Activated CD4-positive, alpha-beta memory T cell treated with anti-CD3 and anti-CD28 coated beads for 36 hours (primary cell): ENCODE data around the gene CPVL. TPM values are rescaled to one million over a fixed set of nuclear protein-coding genes. Genes with fewer than 3 reads are reported as not detected.

Experiments
- CTCF ChIA-PET: fragments of 350-600 bp; sonication (Branson Sonifier 250); formaldehyde crosslinking; loops from one replicate; lab custom pipeline; 2021; ENCODE audit warnings: antibody characterized with exemption, inconsistent platforms; lab: Charles Lee
- POLR2A ChIA-PET: fragments of 350-600 bp; sonication (Branson Sonifier 250); formaldehyde crosslinking; loops from one replicate; lab custom pipeline; 2021; ENCODE audit warnings: antibody characterized with exemption; lab: Charles Lee
- DNase-seq: peaks from one replicate; pipeline ENCODE4 v3.0.0-alpha.2; 2020
- H3K27ac Mint-ChIP-seq: one replicate; pipeline ENCODE4 v1.8.0; 2021; ENCODE audit warnings: mixed read lengths
- H3K27me3 Mint-ChIP-seq: one replicate; pipeline ENCODE4 v1.8.0; 2021; ENCODE audit warnings: mixed read lengths
- H3K36me3 Mint-ChIP-seq: one replicate; pipeline ENCODE4 v1.8.0; 2021; ENCODE audit warnings: mixed read lengths
- H3K4me1 Mint-ChIP-seq: one replicate; pipeline ENCODE4 v1.8.0; 2021; ENCODE audit warnings: low read depth, mixed read lengths
- H3K4me3 Mint-ChIP-seq: one replicate; pipeline ENCODE4 v1.8.0; 2021; ENCODE audit warnings: mild to moderate bottlenecking, mixed read lengths
- H3K9me3 Mint-ChIP-seq: one replicate; pipeline ENCODE4 v1.8.0; 2021; ENCODE audit warnings: mixed read lengths
- intact Hi-C: fragments of 100-400 bp; cut with micrococcal nuclease; formaldehyde crosslinking; loops from one replicate; pipeline ENCODE4 v1.15.1; 2023
- total RNA-seq, 2 experiments: library from RNA; stranded (reverse); gene quantifications; one replicate each; pipeline ENCODE4 v1.2.3, GENCODE V29; 2021

CPVL gene
- total RNA-seq, 2 experiments from 2014 or later: not detected

DNA sequence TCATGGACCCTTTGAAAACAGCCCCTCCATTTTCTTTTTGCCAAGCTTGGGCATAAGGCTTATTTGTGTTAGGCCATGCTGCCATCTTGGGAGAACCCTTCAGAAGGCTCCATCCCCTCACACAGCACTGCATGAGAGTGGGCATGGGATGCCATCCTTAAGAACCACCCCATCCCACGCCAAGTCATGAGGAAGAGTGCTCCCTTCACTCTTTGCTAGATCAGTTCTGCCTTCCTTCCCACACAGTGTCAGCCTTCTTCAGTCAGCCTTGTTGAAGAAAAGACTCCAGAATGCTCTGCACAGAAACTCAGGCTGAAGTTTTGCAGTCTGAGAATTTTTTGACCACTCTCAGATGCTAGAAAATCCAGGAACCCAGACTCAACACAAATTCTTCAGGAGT is 32.8 kb upstream of the CPVL start:
- CTCF ChIA-PET: interaction anchor here (1.2 to 2.3 kb wide), 2 partner anchors 11 to 253 kb away, joined by 3 to 9 read pairs; no protein-coding TSS in a partner anchor
- Mint-ChIP-seq H3K9me3 (no peaks in the 10 kb centered on the region), H3K4me3 (no peak overlapping the region), H3K36me3 (no peaks in the 10 kb centered on the region), H3K27me3 (peaks cover 2% of the 10 kb centered on the region), H3K4me1 (peaks cover 6% of the 10 kb centered on the region), H3K27ac (no peak overlapping the region)
- DNase-seq: no peak
- POLR2A ChIA-PET: no interaction called here
- intact Hi-C loops: no loop called here

DNA sequence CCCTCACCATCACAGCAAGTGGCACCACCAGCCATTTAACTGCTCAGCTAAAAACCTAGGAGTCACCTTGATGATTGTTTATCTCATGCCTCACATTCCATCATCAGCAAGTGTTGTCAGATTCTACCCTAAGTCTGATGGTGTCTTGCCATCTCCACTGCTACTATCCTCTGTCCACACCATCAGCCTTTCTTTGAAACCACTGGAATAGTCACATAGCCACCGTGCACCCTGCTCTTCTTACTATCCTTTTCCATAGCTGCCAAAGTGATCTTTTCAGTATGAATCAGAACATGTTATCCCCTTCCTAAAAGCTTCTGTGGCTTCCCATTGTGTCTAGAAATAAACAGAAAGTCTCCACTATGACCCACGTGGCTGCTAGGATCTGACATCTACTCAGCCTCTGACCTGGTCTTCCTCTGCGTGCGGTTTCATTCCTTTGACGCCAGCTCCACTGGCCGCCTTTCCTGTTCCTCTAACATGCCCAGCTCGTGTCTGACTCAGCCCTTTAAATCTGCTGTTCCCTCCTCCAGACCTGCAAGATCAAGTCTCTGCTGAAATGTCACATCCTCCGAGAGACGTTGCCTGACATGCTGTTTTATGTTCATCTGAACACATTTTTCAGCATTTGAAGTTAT is 31.7 kb upstream of the CPVL start:
- H3K4me1 Mint-ChIP-seq: peaks cover 6% of the 10 kb centered on the region
- peak; percentile 62 for DNase-seq
- no peak overlapping the region for H3K27ac Mint-ChIP-seq
- H3K36me3 Mint-ChIP-seq: no peaks in the 10 kb centered on the region
- no peak overlapping the region for H3K4me3 Mint-ChIP-seq
- intact Hi-C loops: loop anchor here (1.0 kb wide), 1 partner anchor 66 kb away; no protein-coding TSS in a partner anchor
- no peaks in the 10 kb centered on the region for H3K9me3 Mint-ChIP-seq
- H3K27me3 Mint-ChIP-seq: peaks cover 2% of the 10 kb centered on the region
- CTCF ChIA-PET: interaction anchor here (1.0 to 2.3 kb wide), 3 partner anchors 10 to 252 kb away, joined by 3 to 9 read pairs (median 3); no protein-coding TSS in a partner anchor
- POLR2A ChIA-PET: no interaction called here

DNA sequence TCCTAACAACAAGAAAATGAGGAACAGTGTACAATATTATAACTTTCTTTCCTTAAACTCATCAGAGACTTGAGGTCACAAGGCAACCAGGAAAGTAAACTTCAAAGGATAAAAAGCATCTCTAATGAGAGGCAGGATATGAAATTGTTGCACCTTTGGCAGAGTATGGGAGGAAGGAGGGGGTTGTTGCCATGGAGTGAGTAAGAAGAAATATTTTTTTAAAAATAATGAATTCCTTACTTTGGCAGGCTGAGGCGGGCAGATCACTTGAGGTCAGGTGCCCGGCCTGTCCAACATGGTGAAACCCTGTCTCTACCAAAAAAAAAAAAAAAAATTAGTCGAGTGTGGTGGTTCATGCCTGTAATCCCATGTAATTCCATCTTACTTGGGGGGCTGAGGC is 27.1 kb upstream of the CPVL start:
- Mint-ChIP-seq H3K27ac (no peak overlapping the region), H3K36me3 (no peaks in the 10 kb centered on the region), H3K4me3 (no peak overlapping the region), H3K27me3 (peaks cover 7% of the 10 kb centered on the region), H3K4me1 (peaks cover 6% of the 10 kb centered on the region), H3K9me3 (no peaks in the 10 kb centered on the region)
- intact Hi-C loops: no loop called here
- ChIA-PET CTCF (interaction anchor here (2.2 kb wide), 1 partner anchor 16 kb away, joined by 6 read pairs; no protein-coding TSS in a partner anchor), POLR2A (no interaction called here)
- no peak for DNase-seq

DNA sequence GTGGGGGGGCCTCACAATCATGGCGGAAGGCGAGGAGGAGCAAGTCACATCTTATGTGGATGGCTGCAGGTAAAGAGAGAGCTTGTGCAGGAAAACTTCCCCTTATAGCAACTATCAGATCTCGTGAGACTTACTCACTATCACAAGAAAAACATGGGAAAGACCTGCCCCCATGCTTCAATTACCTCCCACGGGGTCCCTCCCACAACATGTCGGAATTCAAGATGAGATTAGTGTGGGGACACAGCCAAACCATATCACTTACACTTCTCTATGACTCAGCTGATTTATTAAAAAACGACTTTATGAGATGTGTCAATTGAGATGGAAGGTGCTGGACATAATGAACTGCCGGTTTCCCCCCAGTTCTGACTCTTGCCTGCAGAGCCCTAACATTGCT is 24.4 kb upstream of the CPVL start:
- intact Hi-C loops: no loop called here
- H3K9me3 Mint-ChIP-seq: peaks cover 2% of the 10 kb centered on the region
- H3K27ac Mint-ChIP-seq: no peak overlapping the region
- peaks cover 8% of the 10 kb centered on the region for H3K27me3 Mint-ChIP-seq
- H3K36me3 Mint-ChIP-seq: no peaks in the 10 kb centered on the region
- no peak for DNase-seq
- ChIA-PET POLR2A (no interaction called here), CTCF (interaction anchor here (1.0 kb wide), 1 partner anchor 18 kb away, joined by 3 read pairs; no protein-coding TSS in a partner anchor)
- H3K4me3 Mint-ChIP-seq: no peak overlapping the region
- H3K4me1 Mint-ChIP-seq: no peaks in the 10 kb centered on the region

DNA sequence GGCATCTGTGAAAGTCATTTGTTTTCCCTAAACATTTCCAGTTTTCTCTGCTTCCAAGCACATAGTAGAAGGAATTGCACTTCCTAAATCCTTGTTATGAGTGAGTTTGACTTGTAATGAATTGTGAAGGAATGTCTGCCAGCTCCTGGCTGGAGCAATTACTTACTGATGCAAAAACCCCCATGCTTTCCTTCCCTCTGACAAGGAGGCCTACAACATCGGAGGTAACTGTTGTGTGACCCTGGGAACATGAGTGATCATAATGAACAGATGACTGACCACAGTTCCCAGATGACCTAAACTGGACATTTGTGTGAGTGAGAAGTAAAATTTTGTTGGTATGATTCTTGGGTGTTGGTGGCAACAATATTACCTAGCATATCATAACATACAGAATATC is 21.4 kb upstream of the CPVL start:
- Mint-ChIP-seq H3K27me3 (peaks cover 8% of the 10 kb centered on the region), H3K27ac (no peak overlapping the region), H3K4me3 (no peak overlapping the region), H3K9me3 (peaks cover 4% of the 10 kb centered on the region), H3K4me1 (no peaks in the 10 kb centered on the region), H3K36me3 (no peaks in the 10 kb centered on the region)
- ChIA-PET POLR2A (no interaction called here), CTCF (no interaction called here)
- no peak for DNase-seq
- intact Hi-C loops: no loop called here

DNA sequence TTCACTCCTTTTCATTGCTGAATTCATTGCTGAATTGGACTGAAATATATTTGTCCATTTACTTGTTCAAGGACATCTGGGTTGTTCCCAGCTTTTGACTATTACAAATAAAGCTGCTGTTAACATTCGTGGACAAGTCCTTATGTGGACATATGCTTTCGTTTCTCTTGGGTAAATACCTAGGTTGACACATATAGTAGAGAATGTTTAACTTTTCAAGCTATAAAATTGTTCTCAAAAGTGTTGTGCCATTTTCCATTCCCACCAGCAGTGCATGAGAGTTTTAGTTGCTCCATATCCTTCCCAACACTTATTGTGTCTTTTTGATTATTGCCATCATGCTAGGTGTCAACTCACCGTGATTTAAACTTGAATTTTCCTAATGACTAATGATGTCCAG is 17.5 kb upstream of the CPVL start:
- Mint-ChIP-seq H3K36me3 (no peaks in the 10 kb centered on the region), H3K27ac (no peak overlapping the region)
- CTCF ChIA-PET: no interaction called here

DNA sequence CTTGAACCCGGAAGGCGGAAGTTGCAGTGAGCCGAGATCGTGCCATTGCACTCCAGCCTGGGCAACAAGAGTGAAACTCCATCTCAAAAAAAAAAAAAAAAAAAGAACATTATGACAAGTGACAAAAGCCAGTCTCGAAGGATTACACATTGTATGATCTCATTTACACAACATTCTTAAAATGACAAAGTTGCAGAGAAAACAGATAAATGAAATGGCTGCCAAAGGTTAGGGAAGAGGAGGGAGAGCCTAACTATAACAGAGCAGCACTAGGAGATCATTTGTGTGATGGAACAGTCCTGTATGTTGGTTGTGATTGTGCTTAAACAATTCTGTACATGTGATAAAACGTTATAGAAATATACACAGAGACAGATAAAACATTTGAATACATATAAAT is 16.2 kb upstream of the CPVL start:
- Mint-ChIP-seq H3K4me3 (no peak overlapping the region), H3K27me3 (peaks cover 16% of the 10 kb centered on the region), H3K36me3 (no peaks in the 10 kb centered on the region), H3K9me3 (peaks cover 4% of the 10 kb centered on the region), H3K4me1 (no peaks in the 10 kb centered on the region), H3K27ac (no peak overlapping the region)
- POLR2A ChIA-PET: no interaction called here
- CTCF ChIA-PET: no interaction called here
- intact Hi-C loops: no loop called here
- DNase-seq: no peak

More for the DNA sequence above, 17.5 kb upstream of the CPVL start:
- Mint-ChIP-seq H3K4me3 (no peak overlapping the region), H3K27me3 (peaks cover 17% of the 10 kb centered on the region), H3K9me3 (peaks cover 4% of the 10 kb centered on the region), H3K4me1 (no peaks in the 10 kb centered on the region)
- POLR2A ChIA-PET: no interaction called here
- intact Hi-C loops: no loop called here
- DNase-seq: no peak

DNA sequence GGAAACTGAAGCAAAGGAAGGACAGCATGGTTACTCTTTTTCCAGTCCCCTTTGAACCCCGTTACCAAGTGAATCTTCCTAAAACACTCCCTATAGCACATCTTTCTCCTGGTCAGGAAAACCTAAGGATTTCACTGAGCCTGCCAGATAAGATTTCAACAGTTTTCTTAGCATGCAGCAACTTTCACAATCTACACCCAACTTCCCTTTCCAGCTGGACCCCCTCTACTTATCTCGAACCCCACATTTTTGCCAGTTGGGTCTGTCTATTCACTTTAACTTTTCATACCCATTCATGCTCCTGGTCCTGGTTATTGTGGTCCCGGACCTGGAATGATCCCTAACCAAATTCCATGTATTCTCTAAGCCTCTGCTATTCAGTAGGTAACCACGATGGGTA is 14.9 kb upstream of the CPVL start:
- Mint-ChIP-seq H3K4me3 (no peak overlapping the region), H3K36me3 (no peaks in the 10 kb centered on the region), H3K4me1 (peaks cover 5% of the 10 kb centered on the region), H3K27ac (no peak overlapping the region), H3K9me3 (peaks cover 4% of the 10 kb centered on the region), H3K27me3 (peaks cover 15% of the 10 kb centered on the region)
- ChIA-PET POLR2A (no interaction called here), CTCF (no interaction called here)
- no peak for DNase-seq
- intact Hi-C loops: no loop called here

DNA sequence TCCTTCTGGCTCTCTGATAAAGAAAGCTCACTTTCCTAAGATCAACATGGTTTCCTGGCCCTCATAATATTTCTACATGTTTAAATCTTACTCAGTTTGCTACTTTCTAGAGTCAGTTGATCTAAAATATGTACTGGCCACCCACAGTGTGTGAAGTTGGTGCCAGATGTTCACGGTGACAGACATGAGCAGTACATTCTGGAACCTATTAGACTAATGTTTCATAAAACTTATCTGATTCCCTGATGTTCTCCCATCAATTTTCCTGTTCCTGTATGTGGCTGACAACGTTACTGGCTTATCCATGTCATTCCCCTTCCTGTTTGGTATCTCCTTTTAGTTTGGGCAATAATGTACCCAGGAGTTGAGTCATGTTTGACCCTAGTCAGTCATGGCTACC is 13.7 kb upstream of the CPVL start:
- no peaks in the 10 kb centered on the region for H3K36me3 Mint-ChIP-seq
- H3K27ac Mint-ChIP-seq: no peak overlapping the region
- no peak overlapping the region for H3K4me3 Mint-ChIP-seq
- H3K27me3 Mint-ChIP-seq: peaks cover 15% of the 10 kb centered on the region
- intact Hi-C loops: no loop called here
- H3K9me3 Mint-ChIP-seq: no peaks in the 10 kb centered on the region
- CTCF ChIA-PET: no interaction called here
- DNase-seq: no peak
- H3K4me1 Mint-ChIP-seq: peaks cover 5% of the 10 kb centered on the region
- POLR2A ChIA-PET: no interaction called here

DNA sequence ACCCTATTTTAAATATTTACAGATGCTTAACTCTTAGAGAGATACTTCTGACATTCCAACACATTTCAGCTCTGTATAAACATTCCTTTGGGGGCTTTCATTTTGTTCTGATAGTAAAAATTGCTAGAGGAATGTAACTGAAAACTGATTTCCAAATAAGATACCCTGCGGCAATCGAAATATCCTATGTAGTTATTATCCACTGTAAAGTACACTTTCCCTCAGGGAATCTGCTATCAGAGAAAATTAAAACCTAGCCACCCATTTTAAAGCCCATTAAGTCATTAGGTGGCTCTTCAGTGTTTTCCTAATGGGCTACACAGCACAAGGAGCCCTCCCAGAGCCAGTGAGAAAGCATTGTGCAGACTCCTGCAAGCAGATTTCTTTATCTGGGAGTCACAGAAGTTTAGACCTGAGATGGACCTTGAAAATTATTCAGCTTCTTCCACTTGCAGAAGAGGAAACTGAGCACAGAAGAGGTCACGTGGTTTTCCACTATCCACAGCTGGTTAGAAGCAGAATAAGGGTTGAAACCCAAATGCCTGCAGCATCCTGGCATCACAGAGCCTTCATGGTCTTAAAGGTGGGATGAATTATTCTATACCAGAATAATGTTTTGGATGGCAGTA is 12.6 kb upstream of the CPVL start:
- H3K4me1 Mint-ChIP-seq: peaks cover 5% of the 10 kb centered on the region
- CTCF ChIA-PET: no interaction called here

DNA sequence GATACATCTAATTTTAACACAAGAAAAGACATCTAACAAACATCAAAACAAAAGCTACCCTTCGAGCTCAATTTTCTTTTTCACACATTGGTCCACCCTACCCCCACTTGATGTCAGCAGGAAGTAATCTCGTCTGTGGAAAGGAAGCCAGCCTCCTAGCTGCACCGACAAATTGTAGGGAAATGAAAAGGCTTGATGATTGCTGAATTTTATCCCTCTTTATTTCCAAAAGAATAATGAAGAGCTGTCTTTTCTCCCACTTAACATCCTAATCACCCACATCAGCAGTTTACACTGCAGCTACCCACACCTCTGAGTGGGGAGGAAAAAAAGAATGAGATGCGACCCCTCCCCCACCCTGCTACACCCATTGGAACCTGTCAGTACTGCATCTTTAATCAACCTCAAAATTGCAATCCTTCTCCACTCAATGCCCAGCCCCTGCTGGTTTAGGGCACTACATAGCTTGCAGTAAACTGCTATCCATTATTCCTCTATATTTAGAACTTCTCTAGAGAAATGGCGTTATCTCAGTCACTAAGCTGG is 10.6 kb upstream of the CPVL start:
- intact Hi-C loops: no loop called here
- H3K4me3 Mint-ChIP-seq: no peak overlapping the region
- H3K4me1 Mint-ChIP-seq: peaks cover 5% of the 10 kb centered on the region
- H3K27me3 Mint-ChIP-seq: peaks cover 12% of the 10 kb centered on the region
- no peak for DNase-seq
- ChIA-PET CTCF (interaction anchor here (0.8 kb wide), 1 partner anchor 33 kb away, joined by 3 read pairs; no protein-coding TSS in a partner anchor), POLR2A (no interaction called here)
- no peaks in the 10 kb centered on the region for H3K9me3 Mint-ChIP-seq
- H3K27ac Mint-ChIP-seq: no peak overlapping the region
- H3K36me3 Mint-ChIP-seq: no peaks in the 10 kb centered on the region

More for the DNA sequence above, 12.6 kb upstream of the CPVL start:
- no peak for DNase-seq
- Mint-ChIP-seq H3K27me3 (peaks cover 15% of the 10 kb centered on the region), H3K4me3 (no peak overlapping the region), H3K9me3 (no peaks in the 10 kb centered on the region), H3K27ac (no peak overlapping the region), H3K36me3 (no peaks in the 10 kb centered on the region)
- POLR2A ChIA-PET: no interaction called here
- intact Hi-C loops: no loop called here

DNA sequence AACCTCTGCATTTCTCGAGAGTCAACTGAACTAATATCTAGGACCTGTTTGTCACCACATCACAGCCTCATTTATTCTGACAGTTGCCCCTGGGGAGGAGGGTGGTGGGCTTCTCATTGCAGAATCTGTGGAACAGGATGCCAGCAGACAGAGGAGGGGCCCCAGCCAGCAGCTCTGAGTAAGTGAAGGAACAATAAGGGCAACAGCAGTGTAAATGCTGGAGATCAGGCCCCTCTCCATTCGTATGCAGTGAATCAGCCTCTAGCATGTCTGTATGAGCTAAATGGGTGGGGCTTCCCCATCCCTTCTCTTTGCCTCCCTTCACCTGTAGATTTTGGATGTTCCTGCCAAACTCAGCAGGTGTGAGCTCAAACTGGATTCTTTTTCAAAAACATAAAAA is 7.7 kb upstream of the CPVL start:
- Mint-ChIP-seq H3K4me1 (peaks cover 5% of the 10 kb centered on the region), H3K9me3 (no peaks in the 10 kb centered on the region), H3K27ac (no peak overlapping the region), H3K36me3 (no peaks in the 10 kb centered on the region), H3K4me3 (no peak overlapping the region), H3K27me3 (no peaks in the 10 kb centered on the region)
- no peak for DNase-seq
- intact Hi-C loops: no loop called here
- ChIA-PET POLR2A (no interaction called here), CTCF (no interaction called here)
